Measurements from ENCODE around the gene MLXIP. TPM values are rescaled to one million over a fixed set of nuclear protein-coding genes. Genes with fewer than 3 reads are reported as not detected.

MLXIP gene
- total RNA-seq, 1 donor from 2014 or later = 16.9 TPM

DNA sequence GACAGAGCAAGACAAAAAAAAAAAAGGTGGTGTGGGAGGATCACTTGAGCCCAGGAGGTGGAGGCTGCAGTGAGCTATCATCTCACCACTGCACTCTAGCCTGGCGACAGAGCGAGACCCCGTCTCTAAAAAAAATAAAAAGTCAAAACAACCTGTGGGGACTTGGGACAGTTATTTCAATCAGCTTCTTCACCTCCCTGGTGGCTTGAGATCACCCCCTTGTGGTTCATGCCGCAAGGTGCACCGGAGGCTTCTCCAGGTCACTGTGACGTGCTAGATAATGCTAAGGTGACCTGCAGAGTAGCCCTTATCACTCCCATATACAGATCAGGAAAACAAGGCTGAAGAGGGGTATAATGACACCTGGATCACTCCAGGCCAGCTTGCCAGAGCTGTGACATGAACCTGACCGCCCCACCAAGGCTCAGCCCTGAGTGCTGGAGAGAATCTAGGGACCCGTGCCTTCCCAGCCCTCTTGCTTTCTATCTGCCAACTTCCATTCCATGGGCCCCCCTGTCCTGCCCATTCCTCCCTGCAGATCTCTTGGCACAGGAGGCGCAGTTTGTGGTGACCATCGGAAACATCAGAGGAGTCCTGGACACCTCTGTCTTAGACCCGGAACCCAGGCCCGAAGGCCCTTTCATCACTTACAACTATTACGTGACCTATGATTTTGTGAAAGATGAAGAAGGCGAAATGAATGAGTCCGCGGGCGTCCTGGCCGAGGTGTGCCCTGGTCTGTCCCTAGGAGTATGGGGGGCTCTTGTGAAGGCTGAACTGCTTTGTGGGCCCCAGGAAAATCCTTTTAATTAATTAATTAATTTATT is 112.5 kb downstream of the MLXIP start:
- DNase-seq (ENCODE audit: extremely low spot score in 2 of 2) = no peak
- intact Hi-C loops (cut with DNase I) = no loop called here
- no peaks in the 10 kb centered on the region for H3K36me3 ChIP-seq
- no peaks in the 10 kb centered on the region for H3K9me3 ChIP-seq
- H3K27me3 ChIP-seq = no peaks in the 10 kb centered on the region
- H3K4me1 ChIP-seq = no peaks in the 10 kb centered on the region
- H3K27ac ChIP-seq = no peak overlapping the region
- TF ChIP-seq, protein P1, sequence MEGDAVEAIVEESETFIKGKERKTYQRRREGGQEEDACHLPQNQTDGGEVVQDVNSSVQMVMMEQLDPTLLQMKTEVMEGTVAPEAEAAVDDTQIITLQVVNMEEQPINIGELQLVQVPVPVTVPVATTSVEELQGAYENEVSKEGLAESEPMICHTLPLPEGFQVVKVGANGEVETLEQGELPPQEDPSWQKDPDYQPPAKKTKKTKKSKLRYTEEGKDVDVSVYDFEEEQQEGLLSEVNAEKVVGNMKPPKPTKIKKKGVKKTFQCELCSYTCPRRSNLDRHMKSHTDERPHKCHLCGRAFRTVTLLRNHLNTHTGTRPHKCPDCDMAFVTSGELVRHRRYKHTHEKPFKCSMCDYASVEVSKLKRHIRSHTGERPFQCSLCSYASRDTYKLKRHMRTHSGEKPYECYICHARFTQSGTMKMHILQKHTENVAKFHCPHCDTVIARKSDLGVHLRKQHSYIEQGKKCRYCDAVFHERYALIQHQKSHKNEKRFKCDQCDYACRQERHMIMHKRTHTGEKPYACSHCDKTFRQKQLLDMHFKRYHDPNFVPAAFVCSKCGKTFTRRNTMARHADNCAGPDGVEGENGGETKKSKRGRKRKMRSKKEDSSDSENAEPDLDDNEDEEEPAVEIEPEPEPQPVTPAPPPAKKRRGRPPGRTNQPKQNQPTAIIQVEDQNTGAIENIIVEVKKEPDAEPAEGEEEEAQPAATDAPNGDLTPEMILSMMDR (IDR thresholded peaks at IDR 0.05) = peak in 2 of 3 experiments; percentile 34
- TF ChIP-seq POLR2A (IDR thresholded peaks at IDR 0.05) = no peak
- no peak overlapping the region for H3K4me3 ChIP-seq

DNA sequence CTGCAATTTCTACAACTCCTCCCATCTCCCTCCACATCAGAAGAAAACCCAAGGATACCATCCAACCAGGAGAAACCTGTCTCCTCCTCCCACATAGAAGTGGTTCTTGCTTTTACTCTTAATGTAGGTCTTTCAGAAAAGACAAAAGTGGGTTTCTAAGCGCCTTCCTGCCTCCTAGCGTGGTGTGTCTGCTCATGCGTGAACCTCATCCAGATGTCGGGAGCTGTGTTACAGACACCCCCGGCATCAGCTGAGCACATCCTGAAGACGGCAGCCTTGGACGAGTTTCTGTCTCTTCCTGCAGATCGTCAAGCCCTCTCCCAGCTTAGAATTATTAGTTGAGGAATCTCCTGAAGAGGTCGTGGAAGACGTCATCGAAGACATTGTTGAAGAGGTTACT is 113.9 kb downstream of the MLXIP start:
- no peak for DNase-seq (ENCODE audit: extremely low spot score in 2 of 2)
- H3K9me3 ChIP-seq = no peaks in the 10 kb centered on the region
- no peaks in the 10 kb centered on the region for H3K4me1 ChIP-seq
- H3K27ac ChIP-seq = no peak overlapping the region
- intact Hi-C loops (cut with DNase I) = no loop called here
- TF ChIP-seq, protein P1 (IDR thresholded peaks at IDR 0.05) = no peak
- TF ChIP-seq POLR2A (IDR thresholded peaks at IDR 0.05) = no peak
- no peaks in the 10 kb centered on the region for H3K27me3 ChIP-seq
- no peak overlapping the region for H3K4me3 ChIP-seq
- no peaks in the 10 kb centered on the region for H3K36me3 ChIP-seq

DNA sequence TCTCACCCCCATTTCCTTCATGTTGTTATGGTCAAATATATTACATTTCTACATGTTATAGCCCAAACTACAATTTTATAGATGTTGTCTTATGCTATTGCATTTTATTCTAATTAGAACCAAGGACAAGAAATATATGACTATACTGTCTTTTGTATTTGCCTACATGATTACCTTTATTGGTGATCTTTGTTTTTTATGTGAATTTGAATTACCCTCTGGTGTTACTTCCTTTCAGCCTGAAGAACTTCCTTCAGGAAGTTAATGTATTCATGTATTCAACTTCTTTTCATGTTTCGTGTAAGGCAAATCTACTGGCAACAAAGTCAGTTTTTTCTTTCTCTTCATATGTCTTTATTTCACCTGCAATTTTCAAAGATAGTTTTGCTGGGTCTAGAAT is 116.2 kb downstream of the MLXIP start:
- Histone ChIP-seq H3K27me3 (no peaks in the 10 kb centered on the region), H3K4me3 (no peak overlapping the region), H3K9me3 (no peaks in the 10 kb centered on the region), H3K4me1 (no peaks in the 10 kb centered on the region), H3K27ac (no peak overlapping the region), H3K36me3 (no peaks in the 10 kb centered on the region)
- TF ChIP-seq, protein P1 (IDR thresholded peaks at IDR 0.05) = no peak
- TF ChIP-seq POLR2A (IDR thresholded peaks at IDR 0.05) = no peak
- TF ChIP-seq POLR2AphosphoS5 (IDR thresholded peaks at IDR 0.05; ENCODE audit: insufficient read depth in 1 of 2, low read depth in 1 of 2) = no peak
- DNase-seq (ENCODE audit: extremely low spot score in 2 of 2) = no peak
- intact Hi-C loops (cut with DNase I) = no loop called here

DNA sequence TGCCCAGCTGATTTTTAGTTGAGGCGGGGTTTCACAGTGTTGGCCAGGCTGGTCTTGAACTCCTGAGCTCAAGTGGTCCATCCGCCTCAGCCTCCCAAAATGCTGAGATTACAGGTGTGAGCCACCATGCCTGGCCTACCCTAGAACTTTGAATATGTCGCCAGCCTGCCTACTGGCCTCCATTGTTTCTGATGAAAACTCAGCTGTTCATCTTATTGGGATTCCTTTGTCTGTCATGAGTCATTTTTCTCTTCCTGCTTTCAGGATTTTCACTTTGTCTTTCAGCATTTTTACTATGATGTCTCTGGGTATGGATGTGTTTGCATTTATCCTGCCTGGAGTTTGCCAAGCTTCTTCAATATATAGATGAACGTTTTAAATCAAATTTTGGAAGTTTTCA is 116.8 kb downstream of the MLXIP start:
- intact Hi-C loops (cut with DNase I) = no loop called here
- TF ChIP-seq POLR2AphosphoS5 (IDR thresholded peaks at IDR 0.05; ENCODE audit: insufficient read depth in 1 of 2, low read depth in 1 of 2) (no peak), POLR2A (IDR thresholded peaks at IDR 0.05) (no peak)
- TF ChIP-seq, protein P1 (IDR thresholded peaks at IDR 0.05) = no peak
- Histone ChIP-seq H3K4me1 (no peaks in the 10 kb centered on the region), H3K36me3 (no peaks in the 10 kb centered on the region), H3K27me3 (no peaks in the 10 kb centered on the region), H3K27ac (no peak overlapping the region), H3K4me3 (no peak overlapping the region), H3K9me3 (no peaks in the 10 kb centered on the region)
- no peak for DNase-seq (ENCODE audit: extremely low spot score in 2 of 2)

Other genes starting within 250 kb of the MLXIP start
- not detected for gene HPD, start 219.9 kb upstream of the MLXIP start, total RNA-seq
- 46.2 TPM for gene PSMD9, start 190.0 kb upstream of the MLXIP start, total RNA-seq
- gene CFAP251, start 160.2 kb upstream of the MLXIP start, total RNA-seq = 8.8 TPM
- gene BCL7A, start 56.9 kb upstream of the MLXIP start, total RNA-seq = 8.1 TPM
- not detected for gene IL31, start 95.5 kb downstream of the MLXIP start, total RNA-seq
- not detected for gene LRRC43, start 104.4 kb downstream of the MLXIP start, total RNA-seq
- gene B3GNT4, start 125.0 kb downstream of the MLXIP start, total RNA-seq = 2.9 TPM
- gene DIABLO, start 147.3 kb downstream of the MLXIP start, total RNA-seq = 47.9 TPM
- 11.0 TPM for gene VPS33A, start 187.7 kb downstream of the MLXIP start, total RNA-seq